B cell (primary cell): ENCODE measurements around the gene SLC9C2.

Experiments
- CTCF ChIP-seq: fragments of 200-600 bp; IDR thresholded peaks from one replicate; pipeline ENCODE4 v1.8.0; 2022; ENCODE audit warnings: antibody characterized with exemption, mild to moderate bottlenecking
- EZH2 ChIP-seq: IDR thresholded peaks from 2 replicates; pipeline ENCODE4 v1.6.1; 2012; ENCODE audit warnings: borderline replicate concordance, low read depth, mild to moderate bottlenecking, moderate library complexity, low read length; ENCODE audit not compliant: insufficient read depth, poor library complexity, severe bottlenecking

- TF ChIP-seq CTCF: no peak
- no peak for TF ChIP-seq EZH2
Observed at GRCh38 chr1:173474097-173474779, 128.6 kb downstream of the SLC9C2 start.
